ENCODE results near the gene LIMCH1. TPM values are rescaled to one million over a fixed set of nuclear protein-coding genes. Genes with fewer than 3 reads are reported as not detected.

The LIMCH1 gene
- total RNA-seq, 1 donor from 2014 or later: 66.2 TPM

GRCh38 chr4:41602113-41602512 is 64.2 kb downstream of the LIMCH1 start:
- DNase-seq (ENCODE audit: extremely low read depth, low read depth, low spot score): no peak

- no peak for DNase-seq (ENCODE audit: extremely low read depth, low read depth, low spot score)
Measured at GRCh38 chr4:41602886-41603498, 65.0 kb downstream of the LIMCH1 start.

- no peak for DNase-seq (ENCODE audit: extremely low read depth, low read depth, low spot score)
Measured at GRCh38 chr4:41609851-41610250, 71.9 kb downstream of the LIMCH1 start.

GRCh38 chr4:41610474-41610873 is 72.5 kb downstream of the LIMCH1 start:
- DNase-seq (ENCODE audit: extremely low read depth, low read depth, low spot score): no peak

GRCh38 chr4:41611124-41611838 is 73.3 kb downstream of the LIMCH1 start:
- no peak for DNase-seq (ENCODE audit: extremely low read depth, low read depth, low spot score)

GRCh38 chr4:41611881-41612871 is 74.2 kb downstream of the LIMCH1 start:
- DNase-seq (ENCODE audit: extremely low read depth, low read depth, low spot score): no peak

GRCh38 chr4:41613386-41613785 is 75.4 kb downstream of the LIMCH1 start:
- no peak for DNase-seq (ENCODE audit: extremely low read depth, low read depth, low spot score)

GRCh38 chr4:41613821-41614220 is 75.9 kb downstream of the LIMCH1 start:
- no peak for DNase-seq (ENCODE audit: extremely low read depth, low read depth, low spot score)

GRCh38 chr4:41614519-41614918 is 76.6 kb downstream of the LIMCH1 start:
- no peak for DNase-seq (ENCODE audit: extremely low read depth, low read depth, low spot score)

GRCh38 chr4:41619161-41619560 is 81.2 kb downstream of the LIMCH1 start:
- no peak for DNase-seq (ENCODE audit: extremely low read depth, low read depth, low spot score)

- DNase-seq (ENCODE audit: extremely low read depth, low read depth, low spot score): no peak
Measured at GRCh38 chr4:41620594-41621256, 82.8 kb downstream of the LIMCH1 start.

GRCh38 chr4:41622787-41623186 is 84.8 kb downstream of the LIMCH1 start:
- no peak for DNase-seq (ENCODE audit: extremely low read depth, low read depth, low spot score)

- no peak for DNase-seq (ENCODE audit: extremely low read depth, low read depth, low spot score)
Measured at GRCh38 chr4:41624765-41625164, 86.8 kb downstream of the LIMCH1 start.

- no peak for DNase-seq (ENCODE audit: extremely low read depth, low read depth, low spot score)
Measured at GRCh38 chr4:41625531-41625930, 87.6 kb downstream of the LIMCH1 start.

- DNase-seq (ENCODE audit: extremely low read depth, low read depth, low spot score): no peak
Measured at GRCh38 chr4:41628936-41629335, 91.0 kb downstream of the LIMCH1 start.

GRCh38 chr4:41631523-41631922 is 93.6 kb downstream of the LIMCH1 start:
- no peak for DNase-seq (ENCODE audit: extremely low read depth, low read depth, low spot score)

- DNase-seq (ENCODE audit: extremely low read depth, low read depth, low spot score): no peak
Measured at GRCh38 chr4:41632481-41633073, 94.6 kb downstream of the LIMCH1 start.

GRCh38 chr4:41633321-41633720 is 95.4 kb downstream of the LIMCH1 start:
- no peak for DNase-seq (ENCODE audit: extremely low read depth, low read depth, low spot score)

GRCh38 chr4:41635441-41635840 is 97.5 kb downstream of the LIMCH1 start:
- no peak for DNase-seq (ENCODE audit: extremely low read depth, low read depth, low spot score)

- DNase-seq (ENCODE audit: extremely low read depth, low read depth, low spot score): no peak
Measured at GRCh38 chr4:41638203-41638602, 100.2 kb downstream of the LIMCH1 start.

All from glomerular endothelial cell (primary cell).